GM12878 (cell line): Measurements from ENCODE around the gene BICC1. TPM values are rescaled to one million over a fixed set of nuclear protein-coding genes. Genes with fewer than 3 reads are reported as not detected.

Source experiments
- ATAC-seq: fragments of 200-7000 bp; cut with Tn5 transposase; 3 replicates; pipeline ENCODE4 v1.9.1; 2020; ENCODE audit warnings: mild to moderate bottlenecking, moderate library complexity
- BruUV-seq: library from RNA; stranded (reverse); fragments of 400-500 nt; replicated peaks from 2 replicates; lab custom pipeline; 2021; lab: Mats Ljungman, UMichigan
- CTCF ChIA-PET: fragments of 300-600 bp; sonication (Branson Sonifier 250); formaldehyde crosslinking; extraction: SDS; loops from one replicate; lab custom pipeline; 2021; ENCODE audit warnings: inconsistent platforms; lab: Yijun Ruan, JAX
- POLR2A ChIA-PET: fragments of 350-600 bp; formaldehyde crosslinking; extraction: SDS; loops from one replicate; lab custom pipeline; 2021; ENCODE audit warnings: inconsistent platforms; lab: Charles Lee
- RAD21 ChIA-PET: fragments of 300-600 bp; sonication (Branson Sonifier 250); formaldehyde crosslinking; loops from one replicate; lab custom pipeline; 2023; ENCODE audit warnings: antibody characterized with exemption; ENCODE audit not compliant: unreplicated experiment; lab: Charles Lee
- SMC1A ChIA-PET: fragments of 300-600 bp; sonication (Branson Sonifier 250); formaldehyde crosslinking; loops from one replicate; lab custom pipeline; 2023; ENCODE audit not compliant: unreplicated experiment, uncharacterized antibody; lab: Charles Lee
- DNase-seq: peaks from one replicate; pipeline ENCODE4 v3.0.0-alpha.2; 2011; ENCODE audit warnings: low read depth, low spot score
- FAIRE-seq: peaks from 3 replicates; lab custom pipeline; 2011; peaks lifted over from hg19 to GRCh38; lab: Jason Lieb, UNC
- H2AFZ ChIP-seq: 2 replicates; pipeline ENCODE4 v1.6.0; 2011; ENCODE audit warnings: low read depth, low read length, control low read depth; ENCODE audit not compliant: control insufficient read depth
- H3K27ac ChIP-seq: 2 replicates; pipeline ENCODE4 v1.5.1; 2011; ENCODE audit warnings: control low read depth; ENCODE audit not compliant: control insufficient read depth, insufficient read depth
- H3K27me3 ChIP-seq, 2 experiments: replicated peaks in 1 of 2; 2 replicates each; pipeline versions ENCODE4 v1.6.0 to v1.6.1; 2011; ENCODE audit warnings: low read length in 1 of 2; ENCODE audit not compliant: control insufficient read depth in 2 of 2, insufficient read depth in 2 of 2
- H3K36me3 ChIP-seq, 2 experiments: 2 replicates each; pipeline ENCODE4 v1.5.1; 2011; ENCODE audit warnings: low read length in 1 of 2; ENCODE audit not compliant: control insufficient read depth in 2 of 2, insufficient read depth in 2 of 2
- H3K4me1 ChIP-seq: 2 replicates; pipeline ENCODE4 v1.6.1; 2011; ENCODE audit warnings: mild to moderate bottlenecking, low read length, moderate library complexity, mixed read lengths; ENCODE audit not compliant: control insufficient read depth, insufficient read depth
- H3K4me2 ChIP-seq: 2 replicates; pipeline ENCODE4 v1.6.0; 2011; ENCODE audit warnings: control low read depth; ENCODE audit not compliant: control insufficient read depth, insufficient read depth
- H3K4me3 ChIP-seq: fragments of 200-600 bp; sonication (generic); 2 replicates; pipeline ENCODE4 v1.5.1; 2016
- H3K79me2 ChIP-seq: 2 replicates; pipeline ENCODE4 v1.6.0; 2011; ENCODE audit warnings: low read length; ENCODE audit not compliant: control insufficient read depth, insufficient read depth
- H3K9ac ChIP-seq: 2 replicates; pipeline ENCODE4 v1.8.0; 2011; ENCODE audit warnings: low read length, control low read depth, mixed read lengths; ENCODE audit not compliant: control insufficient read depth, insufficient read depth
- H3K9me3 ChIP-seq: replicated peaks from 3 replicates; pipeline ENCODE4 v1.5.1; 2011; ENCODE audit warnings: mild to moderate bottlenecking, low read length; ENCODE audit not compliant: control insufficient read depth, insufficient read depth
- H4K20me1 ChIP-seq: 2 replicates; pipeline ENCODE4 v1.6.0; 2011; ENCODE audit not compliant: control insufficient read depth, insufficient read depth
- IRF4 ChIP-seq: IDR thresholded peaks from 2 replicates; pipeline ENCODE4 v1.6.1; 2011; ENCODE audit warnings: low read depth, low read length
- SIN3A ChIP-seq: IDR thresholded peaks from 2 replicates; pipeline ENCODE4 v1.6.1; 2012; ENCODE audit warnings: low read depth, low read length, improper control_type of control experiment
- ZNF24 ChIP-seq: fragments of 450-650 bp; IDR thresholded peaks from 2 replicates; pipeline ENCODE4 v1.6.1; 2017; ENCODE audit warnings: antibody characterized with exemption, mild to moderate bottlenecking
- WGBS: methylation state at CpG from one replicate; pipeline ENCODE4 v1.1.6; 2016; ENCODE audit warnings: low lambda C conversion rate; ENCODE audit not compliant: insufficient replicate concordance, insufficient coverage; ENCODE audit errors: missing lambda C conversion rate; 5-methylcytosine and 5-hydroxymethylcytosine counted together
- in situ Hi-C: fragments of 300-500 bp; cut with MboI; formaldehyde crosslinking; loops from 9 replicates; pipeline ENCODE4 v1.14.3; 2018; ENCODE audit warnings: mixed read lengths
- intact Hi-C: fragments of 100-400 bp; cut with micrococcal nuclease; formaldehyde crosslinking; loops from one replicate; pipeline ENCODE4 v1.14.2; 2022; ENCODE audit not compliant: unreplicated experiment
- polyA plus RNA-seq, 11 experiments: library from polyadenylated mRNA; depleted of rRNA in 4 of 11; unstranded in 6 of 11; stranded (reverse) in 5 of 11; fragments of >200 nt; fragmentation: Nextera tagmentation in 4 of 11; fragmentation: Illumina TruSeq in 1 of 11; extraction: Ambion mirVana in 4 of 11; extraction: Trizol in 1 of 11; gene quantifications; 1 replicate in 1 of 11; 2 replicates in 10 of 11; pipeline versions ENCODE4 v1.2.1 to v1.2.3, GENCODE V29; 2011 to 2016; ENCODE audit warnings: inconsistent platforms in 2 of 11, missing spikeins in 2 of 11, low read depth in 1 of 11
- total RNA-seq, 4 experiments: library from RNA; depleted of rRNA in 3 of 4; stranded (reverse); fragments of >200 nt in 3 of 4; fragmentation: Illumina TruSeq in 1 of 4; extraction: Trizol in 1 of 4; gene quantifications; 2 replicates each; pipeline versions ENCODE4 v1.2.1 to v1.2.3, GENCODE V29; 2013 to 2021
- TF ChIP-seq, protein P1 (sequence below): fragments of 450-650 bp; formaldehyde crosslinking; IDR thresholded peaks from 2 replicates; pipeline ENCODE4 v1.4.0; 2022; ENCODE audit warnings: mild to moderate bottlenecking, moderate library complexity

Gene BICC1
- total and polyA plus RNA-seq, 10 of the 15 experiments (the other 5 are each of a cell fraction or from before 2014, with no cell fraction given) = 0.01 to 0.10 (median 0.04) TPM; not detected in 5

- Histone ChIP-seq H3K4me2 (no peak overlapping the region), H3K79me2 (no peaks in the 10 kb centered on the region), H3K9ac (no peak overlapping the region), H3K4me1 (no peaks in the 10 kb centered on the region), H3K9me3 (no peaks in the 10 kb centered on the region), H3K27ac (no peak overlapping the region), H3K36me3 (no peaks in the 10 kb centered on the region), H2AFZ (no peak overlapping the region), H4K20me1 (no peaks in the 10 kb centered on the region), H3K4me3 (no peak overlapping the region), H3K27me3 (no peaks in the 10 kb centered on the region)
- DNase-seq (no peak), FAIRE-seq (no peak), ATAC-seq (no peak)
- BruUV-seq = no TSS peak
- POLR2A ChIA-PET = no interaction called here
- WGBS = 15% methylated on average over 3 of the region's 3 CpGs
- RAD21 ChIA-PET = interaction anchor here (0.8 kb wide), 1 partner anchor 229 kb away, joined by 4 read pairs; no protein-coding TSS in a partner anchor
- SMC1A ChIA-PET = interaction anchor here (1.2 to 1.7 kb wide), 3 partner anchors 12 to 229 kb away, joined by 3 to 5 read pairs (median 3); no protein-coding TSS in a partner anchor
- intact Hi-C loops (loop anchor here (5.0 kb wide), 1 partner anchor 217 kb away; no protein-coding TSS in a partner anchor), in situ Hi-C loops (no loop called here)
- TF ChIP-seq ZNF24 = no peak
- TF ChIP-seq, protein P1, sequence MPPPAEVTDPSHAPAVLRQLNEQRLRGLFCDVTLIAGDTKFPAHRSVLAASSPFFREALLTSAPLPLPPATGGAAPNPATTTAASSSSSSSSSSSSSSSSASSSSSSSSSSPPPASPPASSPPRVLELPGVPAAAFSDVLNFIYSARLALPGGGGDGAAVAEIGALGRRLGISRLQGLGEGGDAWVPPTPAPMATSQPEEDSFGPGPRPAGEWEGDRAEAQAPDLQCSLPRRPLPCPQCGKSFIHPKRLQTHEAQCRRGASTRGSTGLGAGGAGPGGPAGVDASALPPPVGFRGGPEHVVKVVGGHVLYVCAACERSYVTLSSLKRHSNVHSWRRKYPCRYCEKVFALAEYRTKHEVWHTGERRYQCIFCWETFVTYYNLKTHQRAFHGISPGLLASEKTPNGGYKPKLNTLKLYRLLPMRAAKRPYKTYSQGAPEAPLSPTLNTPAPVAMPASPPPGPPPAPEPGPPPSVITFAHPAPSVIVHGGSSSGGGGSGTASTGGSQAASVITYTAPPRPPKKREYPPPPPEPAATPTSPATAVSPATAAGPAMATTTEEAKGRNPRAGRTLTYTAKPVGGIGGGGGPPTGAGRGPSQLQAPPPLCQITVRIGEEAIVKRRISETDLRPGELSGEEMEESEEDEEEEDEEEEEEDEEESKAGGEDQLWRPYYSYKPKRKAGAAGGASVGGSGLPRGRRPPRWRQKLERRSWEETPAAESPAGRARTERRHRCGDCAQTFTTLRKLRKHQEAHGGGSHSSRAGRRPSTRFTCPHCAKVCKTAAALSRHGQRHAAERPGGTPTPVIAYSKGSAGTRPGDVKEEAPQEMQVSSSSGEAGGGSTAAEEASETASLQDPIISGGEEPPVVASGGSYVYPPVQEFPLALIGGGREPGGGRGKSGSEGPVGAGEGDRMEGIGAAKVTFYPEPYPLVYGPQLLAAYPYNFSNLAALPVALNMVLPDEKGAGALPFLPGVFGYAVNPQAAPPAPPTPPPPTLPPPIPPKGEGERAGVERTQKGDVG (CRISPR knock-in tag) = no peak
- no peak for TF ChIP-seq SIN3A
- TF ChIP-seq IRF4 = no peak
- CTCF ChIA-PET = interaction anchor here (0.8 to 3.8 kb wide), 5 partner anchors 11 to 1094 kb away, joined by 3 to 31 read pairs (median 5); no protein-coding TSS in a partner anchor
These were observed 16.5 kb downstream of the BICC1 start for GRCh38 chr10:58529077-58529728.
